Spleen (tissue), 11 donors: ENCODE data around the gene CDKN2C. TPM values are rescaled to one million over a fixed set of nuclear protein-coding genes. Genes with fewer than 3 reads are reported as not detected.

Experiments used
- DNase-seq: peaks from one replicate; pipeline ENCODE4 v3.0.0-alpha.2; 2020
- H3K27ac ChIP-seq, 8 donors: fragments of 200-600 bp; sonication (generic) in 7 of 8; 1 replicate in 4 of 8; 2 replicates in 4 of 8; pipeline versions ENCODE4 v1.5.0 to v1.8.0; 2016 to 2021; ENCODE audit warnings: inconsistent platforms in 4 of 8, mild to moderate bottlenecking in 4 of 8, moderate library complexity in 1 of 8
- H3K27me3 ChIP-seq, 7 donors: fragments of 200-600 bp; sonication (generic) in 6 of 7; replicated peaks in 1 of 7; 1 replicate in 4 of 7; 2 replicates in 3 of 7; pipeline versions ENCODE4 v1.5.0 to v1.8.0; 2016 to 2021; ENCODE audit warnings: inconsistent platforms in 3 of 7, mild to moderate bottlenecking in 1 of 7
- H3K36me3 ChIP-seq, 6 donors: fragments of 200-600 bp; sonication (generic) in 5 of 6; 1 replicate in 4 of 6; 2 replicates in 2 of 6; pipeline versions ENCODE4 v1.5.0 to v1.8.0; 2016 to 2021; ENCODE audit warnings: inconsistent platforms in 2 of 6
- H3K4me1 ChIP-seq, 6 donors: fragments of 200-600 bp; sonication (generic) in 5 of 6; 1 replicate in 3 of 6; 2 replicates in 3 of 6; pipeline versions ENCODE4 v1.5.0 to v1.8.0; 2016 to 2021; ENCODE audit warnings: inconsistent platforms in 3 of 6
- H3K4me3 ChIP-seq, 8 donors: fragments of 200-600 bp; sonication (generic) in 7 of 8; 1 replicate in 4 of 8; 2 replicates in 4 of 8; pipeline versions ENCODE4 v1.5.0 to v1.8.0; 2016 to 2021; ENCODE audit warnings: inconsistent platforms in 4 of 8, mild to moderate bottlenecking in 4 of 8, moderate library complexity in 2 of 8
- H3K9me3 ChIP-seq, 8 donors: fragments of 200-600 bp; sonication (generic) in 7 of 8; 1 replicate in 4 of 8; 2 replicates in 4 of 8; pipeline versions ENCODE4 v1.5.0 to v1.8.0; 2016 to 2021; ENCODE audit warnings: inconsistent platforms in 4 of 8
- CTCF ChIP-seq, 11 experiments: fragments of 200-600 bp in 7 of 11; fragments of 450-650 bp in 4 of 11; sonication (generic) in 4 of 11; IDR thresholded peaks in 8 of 11; conservative IDR thresholded peaks in 3 of 11; 1 replicate in 7 of 11; 2 replicates in 4 of 11; pipeline versions ENCODE4 v1.4.0 to v1.8.0; 2016 to 2021; ENCODE audit warnings: antibody characterized with exemption in 11 of 11, inconsistent platforms in 4 of 11, mild to moderate bottlenecking in 1 of 11
- POLR2A ChIP-seq, 3 donors: fragments of 450-650 bp; IDR thresholded peaks; one replicate each; pipeline ENCODE4 v1.5.1; 2017; ENCODE audit warnings: antibody characterized with exemption in 3 of 3, mild to moderate bottlenecking in 1 of 3
- POLR2AphosphoS5 ChIP-seq, 3 donors: sonication (generic); formaldehyde crosslinking; IDR thresholded peaks; one replicate each; pipeline ENCODE4 v1.5.1; 2017; ENCODE audit warnings: antibody characterized with exemption in 3 of 3
- WGBS, 5 donors: extraction: QIAGEN DNeasy Blood & Tissue Kit in 3 of 5; methylation state at CpG; one replicate each; pipeline versions ENCODE4 v1.1.5 to v1.1.7; 2013 to 2018; 5-methylcytosine and 5-hydroxymethylcytosine counted together
- intact Hi-C: fragments of 100-400 bp; cut with DNase I; formaldehyde crosslinking; loops from one replicate; pipeline ENCODE4 v1.15.0; 2023; ENCODE audit warnings: low total_unique reads
- polyA plus RNA-seq, 3 donors: library from polyadenylated mRNA; stranded (reverse); fragments of 200-250 nt; gene quantifications; one replicate each; pipeline ENCODE4 v1.2.1, GENCODE V29; 2013
- total RNA-seq, 7 donors: library from RNA; depleted of rRNA in 3 of 7; stranded (reverse); fragments of >200 nt in 3 of 7; fragmentation: NEBNext Ultra II Directional in 4 of 7; extraction: Animal tissue kit (Norgen Biotek cat#: 25700) in 4 of 7; gene quantifications; one replicate each; pipeline versions ENCODE4 v1.1.0 to v1.2.1, GENCODE V29; 2016 to 2021
- donor health status: healthy with polysubstance abuse.
- donor health status: DM: no; HTN: no; CAD: no; lungs with moderate emphysema.
- donor health status: DM: no; HTN: no; CAD: no.
- donor health status: Bipolar disorder and iron deficiency.
- donor health status: healthy.
- donor health status: DM: no; HTN: no; CAD: no.
- donor health status: DM: yes; HTN: yes; CAD: no.

CDKN2C gene
- total and polyA plus RNA-seq, 10 donors, result 6.9 to 18.2 (median 11.4) TPM

GRCh38 chr1:50979937-50980336, 9.9 kb downstream of the CDKN2C start:
- WGBS, 5 donors, result 63 to 85% (median 72%) methylated on average over 1 of the region's 1 CpG
- intact Hi-C loops, result no loop called here
- Histone ChIP-seq H3K27me3 (peaks cover 0 to 54% (median 7%) of the 10 kb centered on the region in 7 donors), H3K4me3 (no peak overlapping the region), H3K27ac (peak overlapping the region in 4 of 8 donors; percentile 90 to 92 (median 92)), H3K4me1 (peaks cover 0 to 43% (median 26%) of the 10 kb centered on the region in 6 donors), H3K9me3 (no peaks in the 10 kb centered on the region), H3K36me3 (no peaks in the 10 kb centered on the region)
- DNase-seq, result no peak
- TF ChIP-seq POLR2A (IDR thresholded peaks at IDR 0.05) (no peak), POLR2AphosphoS5 (IDR thresholded peaks at IDR 0.05) (no peak), CTCF (IDR thresholded peaks at IDR 0.05 in 8 of 11, conservative IDR thresholded peaks at IDR 0.05 in 3 of 11) (no peak)

- no peak for TF ChIP-seq POLR2AphosphoS5 (IDR thresholded peaks at IDR 0.05)
- no peak for TF ChIP-seq POLR2A (IDR thresholded peaks at IDR 0.05)
- no peak for TF ChIP-seq CTCF (IDR thresholded peaks at IDR 0.05 in 8 of 11, conservative IDR thresholded peaks at IDR 0.05 in 3 of 11)
- H3K27me3 ChIP-seq, result peaks cover 0 to 48% (median 7%) of the 10 kb centered on the region in 7 donors
- peak overlapping the region in 2 of 8 donors; percentile 92 for H3K27ac ChIP-seq
- H3K4me1 ChIP-seq, result peaks cover 0 to 43% (median 26%) of the 10 kb centered on the region in 6 donors
- no peaks in the 10 kb centered on the region for H3K9me3 ChIP-seq
- DNase-seq, result no peak
- H3K4me3 ChIP-seq, result no peak overlapping the region
- intact Hi-C loops, result no loop called here
- H3K36me3 ChIP-seq, result no peaks in the 10 kb centered on the region
Measured at GRCh38 chr1:50980505-50980904, 10.5 kb downstream of the CDKN2C start.

- no peak for DNase-seq
- Histone ChIP-seq H3K36me3 (no peaks in the 10 kb centered on the region), H3K27ac (peak overlapping the region in 2 of 8 donors; percentile 43 to 49), H3K9me3 (no peaks in the 10 kb centered on the region), H3K27me3 (peaks cover 0 to 36% (median 7%) of the 10 kb centered on the region in 7 donors), H3K4me3 (no peak overlapping the region), H3K4me1 (peaks cover 0 to 34% (median 19%) of the 10 kb centered on the region in 6 donors)
- TF ChIP-seq POLR2AphosphoS5 (IDR thresholded peaks at IDR 0.05) (no peak), POLR2A (IDR thresholded peaks at IDR 0.05) (no peak), CTCF (IDR thresholded peaks at IDR 0.05 in 8 of 11, conservative IDR thresholded peaks at IDR 0.05 in 3 of 11) (no peak)
- intact Hi-C loops, result no loop called here
- 77 to 91% (median 90%) methylated on average over 1 of the region's 1 CpG for WGBS, 5 donors
Measured at GRCh38 chr1:50981741-50982140, 11.7 kb downstream of the CDKN2C start.

GRCh38 chr1:50982611-50983010, 12.6 kb downstream of the CDKN2C start:
- H3K27me3 ChIP-seq, result peaks cover 0 to 33% (median 2%) of the 10 kb centered on the region in 7 donors
- TF ChIP-seq POLR2AphosphoS5 (IDR thresholded peaks at IDR 0.05), result no peak
- no peak for TF ChIP-seq POLR2A (IDR thresholded peaks at IDR 0.05)
- TF ChIP-seq CTCF (IDR thresholded peaks at IDR 0.05 in 8 of 11, conservative IDR thresholded peaks at IDR 0.05 in 3 of 11), result no peak
- no peak overlapping the region for H3K4me3 ChIP-seq
- H3K27ac ChIP-seq, result peak overlapping the region in 2 of 8 donors; percentile 17 to 43
- H3K36me3 ChIP-seq, result no peaks in the 10 kb centered on the region
- intact Hi-C loops, result no loop called here
- H3K9me3 ChIP-seq, result no peaks in the 10 kb centered on the region
- 82 to 91% (median 89%) methylated on average over 3 of the region's 3 CpGs for WGBS, 5 donors
- DNase-seq, result no peak
- H3K4me1 ChIP-seq, result peaks cover 0 to 25% (median 10%) of the 10 kb centered on the region in 6 donors
